Fibroblast of lung (primary cell): Measurements from ENCODE around the gene GRAMD2A. TPM values are rescaled to one million over a fixed set of nuclear protein-coding genes. Genes with fewer than 3 reads are reported as not detected.

Source experiments
- DNase-seq, 2 donors: peaks; one replicate each; pipeline versions ENCODE4 v3.0.0 to v3.0.0-alpha.2; 2010; ENCODE audit warnings: low read depth in 2 of 2
- H2AFZ ChIP-seq: 2 replicates; pipeline ENCODE4 v1.5.1; 2012; ENCODE audit warnings: low read length, control low read depth, inconsistent platforms
- H3K27ac ChIP-seq: 2 replicates; pipeline ENCODE4 v1.5.1; 2011; ENCODE audit warnings: low read length, control low read depth; ENCODE audit not compliant: insufficient read depth
- H3K27me3 ChIP-seq: 2 replicates; pipeline ENCODE4 v1.5.1; 2011; ENCODE audit warnings: mild to moderate bottlenecking, low read length; ENCODE audit not compliant: control insufficient read depth, insufficient read depth
- H3K36me3 ChIP-seq: 2 replicates; pipeline ENCODE4 v1.5.1; 2011; ENCODE audit warnings: low read length; ENCODE audit not compliant: control insufficient read depth, insufficient read depth
- H3K4me1 ChIP-seq: 2 replicates; pipeline ENCODE4 v1.5.1; 2011; ENCODE audit warnings: low read length; ENCODE audit not compliant: control insufficient read depth, insufficient read depth; ENCODE audit errors: extremely low read depth
- H3K4me2 ChIP-seq: 2 replicates; pipeline ENCODE4 v1.5.1; 2011; ENCODE audit warnings: low read length, control low read depth; ENCODE audit not compliant: insufficient read depth; ENCODE audit errors: extremely low read depth
- H3K4me3 ChIP-seq, 4 experiments: fragments of 200-600 bp in 1 of 4; sonication (generic) in 1 of 4; replicated peaks in 1 of 4; 2 replicates each; pipeline ENCODE4 v1.5.1; 2011 to 2016; ENCODE audit warnings: low read length in 4 of 4, low read depth in 3 of 4, mild to moderate bottlenecking in 3 of 4, control low read depth in 2 of 4, inconsistent platforms in 1 of 4, mixed read lengths in 1 of 4; ENCODE audit not compliant: insufficient read depth in 1 of 4; ENCODE audit errors: control extremely low read depth in 1 of 4
- H3K79me2 ChIP-seq: 2 replicates; pipeline ENCODE4 v1.5.1; 2012; ENCODE audit warnings: mild to moderate bottlenecking, low read length, inconsistent platforms; ENCODE audit not compliant: control insufficient read depth, insufficient read depth
- H3K9ac ChIP-seq: 2 replicates; pipeline ENCODE4 v1.5.1; 2011; ENCODE audit warnings: mild to moderate bottlenecking, low read length, control low read depth; ENCODE audit not compliant: insufficient read depth
- H3K9me3 ChIP-seq: 2 replicates; pipeline ENCODE4 v1.5.1; 2012; ENCODE audit warnings: low read depth, low read length; ENCODE audit not compliant: control insufficient read depth, insufficient read depth
- H4K20me1 ChIP-seq: 2 replicates; pipeline ENCODE4 v1.5.1; 2011; ENCODE audit warnings: low read length; ENCODE audit not compliant: control insufficient read depth, insufficient read depth; ENCODE audit errors: extremely low read depth
- EZH2 ChIP-seq: IDR thresholded peaks from 2 replicates; pipeline ENCODE4 v1.5.1; 2012; ENCODE audit warnings: low read length, control low read depth, mild to moderate bottlenecking; ENCODE audit errors: missing control alignments
- polyA plus RNA-seq, 2 donors: library from polyadenylated mRNA; depleted of rRNA in 1 of 2; stranded (reverse) in 1 of 2; unstranded in 1 of 2; fragments of >200 nt; gene quantifications; 2 replicates each; pipeline ENCODE4 v1.2.1, GENCODE V29; 2011 to 2012; ENCODE audit warnings: missing spikeins in 1 of 2
- total RNA-seq: library from RNA; depleted of rRNA; stranded (reverse); fragments of >200 nt; gene quantifications from 2 replicates; pipeline ENCODE4 v1.2.1, GENCODE V29; 2014
- TF ChIP-seq, protein P1 (sequence below), 2 donors: IDR thresholded peaks in 1 of 2; conservative IDR thresholded peaks in 1 of 2; 1 replicate in 1 of 2; 2 replicates in 1 of 2; pipeline ENCODE4 v1.5.1; 2011 to 2012; ENCODE audit warnings: low read length in 2 of 2, control low read depth in 1 of 2, inconsistent platforms in 1 of 2, low read depth in 1 of 2, mild to moderate bottlenecking in 1 of 2

Gene GRAMD2A
- total and polyA plus RNA-seq, 2 donors (not counting 1 experiment from before 2014, with no cell fraction given) = 0.15 to 0.83 TPM

DNA sequence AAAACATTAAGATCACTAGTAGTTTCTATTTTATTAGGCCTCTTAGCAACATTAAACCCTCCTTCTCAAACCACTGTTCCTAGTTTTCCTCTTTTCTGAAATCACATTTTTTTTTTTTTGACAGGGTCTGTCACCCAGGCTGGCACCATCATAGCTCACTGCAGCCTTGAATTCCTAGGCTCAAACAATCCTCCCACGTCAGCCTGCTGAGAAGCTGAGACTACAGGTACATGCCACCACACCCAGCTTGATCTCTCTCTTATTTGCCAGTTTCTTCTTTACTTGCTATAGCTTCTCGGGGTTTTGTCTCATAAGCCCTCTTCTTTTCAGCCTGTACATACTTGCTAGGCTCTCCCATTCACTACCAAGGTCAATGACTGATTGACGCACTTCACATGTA lies 51.4 kb downstream of the GRAMD2A start:
- Histone ChIP-seq H3K4me3 (no peak overlapping the region), H3K4me2 (no peak overlapping the region)
- DNase-seq = no peak

DNA sequence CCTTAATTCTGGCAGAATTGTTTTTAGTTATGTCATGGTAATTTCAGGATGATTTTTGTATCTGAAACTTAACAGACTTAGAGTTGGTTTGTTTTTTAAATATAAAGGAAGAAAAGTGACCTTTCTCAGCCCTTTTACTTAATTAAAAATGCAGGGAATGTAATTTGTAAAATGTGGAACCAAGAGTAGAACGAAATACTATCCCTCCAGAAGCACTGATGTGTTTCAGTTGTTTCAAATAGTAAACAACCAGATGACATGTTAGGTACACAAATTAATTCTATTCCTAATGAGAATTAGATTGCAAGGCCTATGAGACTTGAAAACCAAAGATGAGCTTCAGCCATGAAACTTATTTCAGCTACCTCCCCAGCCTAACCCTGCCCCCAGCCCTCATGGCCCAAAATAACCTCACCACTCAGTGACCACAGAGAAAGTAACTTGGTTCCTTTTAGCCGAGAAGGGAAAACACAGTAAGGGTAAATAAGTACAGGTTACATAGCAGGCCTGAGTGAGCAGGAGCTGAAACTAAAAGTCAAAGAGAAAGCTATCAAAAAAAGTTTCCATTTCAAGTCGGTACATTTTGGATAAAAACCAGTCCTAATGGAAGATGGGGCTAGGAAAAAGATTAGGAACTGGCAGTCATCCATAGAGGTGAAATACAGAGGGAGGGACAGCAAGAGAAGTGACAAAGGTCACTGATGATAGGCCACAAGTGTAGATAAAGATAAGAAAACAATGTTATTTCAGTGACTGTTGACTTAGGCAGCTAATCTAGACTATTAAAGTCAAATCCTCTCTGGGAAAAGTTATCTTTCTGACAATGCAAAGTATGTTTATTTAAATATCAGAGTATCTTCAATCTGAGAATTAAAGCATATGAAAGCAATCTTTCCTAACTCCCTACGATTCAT lies 56.2 kb downstream of the GRAMD2A start:
- no peaks in the 10 kb centered on the region for H3K79me2 ChIP-seq
- no peak overlapping the region for H3K4me2 ChIP-seq
- no peak overlapping the region for H2AFZ ChIP-seq
- H3K4me3 ChIP-seq = no peak overlapping the region
- H3K27ac ChIP-seq = no peak overlapping the region
- no peaks in the 10 kb centered on the region for H3K4me1 ChIP-seq
- H4K20me1 ChIP-seq = no peaks in the 10 kb centered on the region
- DNase-seq = peak in 1 of 2 donors; percentile 18
- H3K9ac ChIP-seq = no peak overlapping the region
- no peaks in the 10 kb centered on the region for H3K9me3 ChIP-seq
- no peaks in the 10 kb centered on the region for H3K36me3 ChIP-seq
- H3K27me3 ChIP-seq = no peaks in the 10 kb centered on the region
- no peak for TF ChIP-seq EZH2
- TF ChIP-seq, protein P1, sequence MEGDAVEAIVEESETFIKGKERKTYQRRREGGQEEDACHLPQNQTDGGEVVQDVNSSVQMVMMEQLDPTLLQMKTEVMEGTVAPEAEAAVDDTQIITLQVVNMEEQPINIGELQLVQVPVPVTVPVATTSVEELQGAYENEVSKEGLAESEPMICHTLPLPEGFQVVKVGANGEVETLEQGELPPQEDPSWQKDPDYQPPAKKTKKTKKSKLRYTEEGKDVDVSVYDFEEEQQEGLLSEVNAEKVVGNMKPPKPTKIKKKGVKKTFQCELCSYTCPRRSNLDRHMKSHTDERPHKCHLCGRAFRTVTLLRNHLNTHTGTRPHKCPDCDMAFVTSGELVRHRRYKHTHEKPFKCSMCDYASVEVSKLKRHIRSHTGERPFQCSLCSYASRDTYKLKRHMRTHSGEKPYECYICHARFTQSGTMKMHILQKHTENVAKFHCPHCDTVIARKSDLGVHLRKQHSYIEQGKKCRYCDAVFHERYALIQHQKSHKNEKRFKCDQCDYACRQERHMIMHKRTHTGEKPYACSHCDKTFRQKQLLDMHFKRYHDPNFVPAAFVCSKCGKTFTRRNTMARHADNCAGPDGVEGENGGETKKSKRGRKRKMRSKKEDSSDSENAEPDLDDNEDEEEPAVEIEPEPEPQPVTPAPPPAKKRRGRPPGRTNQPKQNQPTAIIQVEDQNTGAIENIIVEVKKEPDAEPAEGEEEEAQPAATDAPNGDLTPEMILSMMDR (conservative IDR thresholded peaks at IDR 0.05 in 1 of 2, IDR thresholded peaks at IDR 0.05 in 1 of 2; ENCODE audit: low read depth in 1 of 2, low read length in 2 of 2) = no peak

More for the DNA sequence above, 51.4 kb downstream of the GRAMD2A start:
- Histone ChIP-seq H4K20me1 (no peaks in the 10 kb centered on the region), H3K27ac (no peak overlapping the region), H3K4me1 (no peaks in the 10 kb centered on the region), H2AFZ (no peak overlapping the region), H3K9me3 (no peaks in the 10 kb centered on the region), H3K36me3 (no peaks in the 10 kb centered on the region), H3K79me2 (no peaks in the 10 kb centered on the region), H3K27me3 (no peaks in the 10 kb centered on the region), H3K9ac (no peak overlapping the region)
- no peak for TF ChIP-seq EZH2
- TF ChIP-seq, protein P1 (conservative IDR thresholded peaks at IDR 0.05 in 1 of 2, IDR thresholded peaks at IDR 0.05 in 1 of 2; ENCODE audit: low read depth in 1 of 2, low read length in 2 of 2) = no peak

DNA sequence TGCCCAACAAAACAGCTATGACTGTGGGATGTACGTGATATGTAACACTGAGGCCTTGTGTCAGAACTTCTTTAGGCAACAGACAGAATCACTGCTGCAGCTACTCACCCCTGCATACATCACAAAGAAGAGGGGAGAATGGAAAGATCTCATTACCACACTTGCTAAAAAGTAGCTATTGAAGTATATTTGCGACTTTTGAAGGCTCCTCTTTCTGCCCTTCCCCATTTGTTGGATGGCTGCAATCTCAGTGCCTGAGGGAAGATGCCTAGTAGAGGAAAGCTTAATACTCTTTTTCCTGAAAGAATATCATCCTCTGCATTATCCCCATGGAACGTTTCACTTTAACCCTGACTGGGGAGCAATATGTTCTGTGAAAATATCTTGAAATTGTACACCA lies 57.5 kb downstream of the GRAMD2A start:
- H3K4me1 ChIP-seq = no peaks in the 10 kb centered on the region
- TF ChIP-seq EZH2 = no peak
- TF ChIP-seq, protein P1 (conservative IDR thresholded peaks at IDR 0.05 in 1 of 2, IDR thresholded peaks at IDR 0.05 in 1 of 2; ENCODE audit: low read depth in 1 of 2, low read length in 2 of 2) = no peak
- no peaks in the 10 kb centered on the region for H4K20me1 ChIP-seq
- no peak overlapping the region for H3K4me3 ChIP-seq
- no peak for DNase-seq
- no peak overlapping the region for H3K4me2 ChIP-seq
- no peaks in the 10 kb centered on the region for H3K79me2 ChIP-seq
- H3K27ac ChIP-seq = no peak overlapping the region
- H3K9me3 ChIP-seq = no peaks in the 10 kb centered on the region
- H2AFZ ChIP-seq = no peak overlapping the region
- H3K36me3 ChIP-seq = no peaks in the 10 kb centered on the region
- no peak overlapping the region for H3K9ac ChIP-seq
- no peaks in the 10 kb centered on the region for H3K27me3 ChIP-seq
